ENCODE data around the gene PRPSAP1. TPM values are rescaled to one million over a fixed set of nuclear protein-coding genes. Genes with fewer than 3 reads are reported as not detected.
"Not testable (repeated sequence)": the region's sequence is repeated elsewhere in the genome, so short reads cannot be mapped to it uniquely, and the experiment has no call there.

PRPSAP1 gene
- total RNA-seq, 1 experiment from 2014 or later: 42.6 TPM

DNA sequence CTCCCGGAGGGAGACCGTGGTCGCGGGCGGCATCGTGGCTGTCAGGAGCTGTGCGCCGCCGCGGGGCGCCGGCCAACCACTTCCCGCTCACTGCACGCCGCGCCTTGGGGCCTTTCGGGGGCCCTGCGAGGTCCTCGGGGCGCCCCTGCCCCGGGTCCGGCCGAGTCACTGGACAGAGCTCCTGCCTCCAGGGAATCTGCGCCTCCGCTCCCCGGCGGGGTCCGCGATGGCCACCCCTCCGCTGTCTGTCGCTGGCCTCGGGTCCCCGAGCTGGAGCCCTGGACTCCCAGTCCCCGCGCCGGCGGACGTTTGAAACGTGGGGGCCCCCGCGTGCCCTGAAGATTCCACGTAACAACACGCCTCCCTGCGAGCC, 45.8 kb downstream of the PRPSAP1 start, which contains the start of gene QRICH2:
Gene QRICH2 (minus strand): TSS at position 311 of the 373 bp plus-strand sequence. CDS start 278 bp downstream, at position 33.
- no TSS peak for BruUV-seq (replicated peaks)
- Mint-ChIP-seq H3K4me3 (ENCODE audit: low read depth, unreplicated experiment) (no peak within 1 kb of the TSS), H3K36me3 (ENCODE audit: insufficient read depth, unreplicated experiment) (peaks cover 21% of the 10 kb centered on the region)

DNA sequence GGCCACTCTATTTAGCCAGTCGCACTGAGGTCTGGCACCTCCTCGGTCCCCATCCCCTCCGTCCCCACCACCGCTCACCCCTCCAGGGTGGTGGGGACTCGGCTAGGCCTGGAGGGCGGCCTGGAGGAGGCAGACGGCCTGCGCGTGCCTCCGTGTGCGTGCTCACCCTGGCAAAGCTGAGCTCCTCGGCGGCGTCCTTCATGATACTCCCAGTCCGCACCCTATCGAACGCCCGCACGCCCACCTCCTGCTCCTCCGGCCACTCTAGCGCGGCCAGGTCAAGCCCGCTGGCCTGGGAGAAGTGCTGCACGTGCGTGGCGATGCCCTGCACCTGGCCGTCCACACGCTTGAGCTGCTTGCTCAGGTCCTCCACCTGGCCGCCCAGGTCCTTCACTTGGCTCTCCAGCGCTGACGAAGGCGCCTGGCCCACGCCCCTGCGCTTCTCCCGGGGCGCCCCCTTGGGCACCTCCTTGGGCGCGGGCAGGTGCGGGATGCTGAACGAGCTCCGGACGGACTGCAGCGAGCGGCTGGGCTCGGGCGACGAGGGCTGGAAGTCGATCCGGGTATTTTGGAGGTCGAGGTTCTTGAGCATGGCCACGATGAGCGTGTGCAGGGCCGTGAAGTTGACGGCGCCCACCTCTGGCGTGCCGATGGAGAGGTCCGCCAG, 46.3 kb downstream of the PRPSAP1 start:
- no peaks in the 10 kb centered on the region for H3K9me3 Mint-ChIP-seq (ENCODE audit: low read depth, unreplicated experiment)
- DNase-seq: no peak
- intact Hi-C loops (cut with micrococcal nuclease; ENCODE audit: unreplicated experiment): no loop called here
- TF ChIP-seq, protein P1, sequence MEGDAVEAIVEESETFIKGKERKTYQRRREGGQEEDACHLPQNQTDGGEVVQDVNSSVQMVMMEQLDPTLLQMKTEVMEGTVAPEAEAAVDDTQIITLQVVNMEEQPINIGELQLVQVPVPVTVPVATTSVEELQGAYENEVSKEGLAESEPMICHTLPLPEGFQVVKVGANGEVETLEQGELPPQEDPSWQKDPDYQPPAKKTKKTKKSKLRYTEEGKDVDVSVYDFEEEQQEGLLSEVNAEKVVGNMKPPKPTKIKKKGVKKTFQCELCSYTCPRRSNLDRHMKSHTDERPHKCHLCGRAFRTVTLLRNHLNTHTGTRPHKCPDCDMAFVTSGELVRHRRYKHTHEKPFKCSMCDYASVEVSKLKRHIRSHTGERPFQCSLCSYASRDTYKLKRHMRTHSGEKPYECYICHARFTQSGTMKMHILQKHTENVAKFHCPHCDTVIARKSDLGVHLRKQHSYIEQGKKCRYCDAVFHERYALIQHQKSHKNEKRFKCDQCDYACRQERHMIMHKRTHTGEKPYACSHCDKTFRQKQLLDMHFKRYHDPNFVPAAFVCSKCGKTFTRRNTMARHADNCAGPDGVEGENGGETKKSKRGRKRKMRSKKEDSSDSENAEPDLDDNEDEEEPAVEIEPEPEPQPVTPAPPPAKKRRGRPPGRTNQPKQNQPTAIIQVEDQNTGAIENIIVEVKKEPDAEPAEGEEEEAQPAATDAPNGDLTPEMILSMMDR (IDR thresholded peaks at IDR 0.05; ENCODE audit: unreplicated experiment): no peak
- no peak overlapping the region for H3K27ac Mint-ChIP-seq (ENCODE audit: unreplicated experiment)
- CTCF ChIA-PET: interaction anchor here (0.6 kb wide), 1 partner anchor 88 kb away, joined by 3 read pairs; no protein-coding TSS in a partner anchor
- peaks cover 21% of the 10 kb centered on the region for H3K36me3 Mint-ChIP-seq (ENCODE audit: insufficient read depth, unreplicated experiment)
- peaks cover 10% of the 10 kb centered on the region for H3K4me1 Mint-ChIP-seq (ENCODE audit: low read depth, unreplicated experiment)
- H3K4me3 Mint-ChIP-seq (ENCODE audit: low read depth, unreplicated experiment): no peak overlapping the region
- no peaks in the 10 kb centered on the region for H3K27me3 Mint-ChIP-seq (ENCODE audit: unreplicated experiment)
- BruUV-seq (replicated peaks): no TSS peak

More for the DNA sequence above, 45.8 kb downstream of the PRPSAP1 start, which contains the start of gene QRICH2:
- intact Hi-C loops (cut with micrococcal nuclease; ENCODE audit: unreplicated experiment): no loop called here
- CTCF ChIA-PET: interaction anchor here (0.6 kb wide), 1 partner anchor 88 kb away, joined by 3 read pairs; no protein-coding TSS in a partner anchor
- no peaks in the 10 kb centered on the region for H3K27me3 Mint-ChIP-seq (ENCODE audit: unreplicated experiment)
- peaks cover 7% of the 10 kb centered on the region for H3K4me1 Mint-ChIP-seq (ENCODE audit: low read depth, unreplicated experiment)
- no peaks in the 10 kb centered on the region for H3K9me3 Mint-ChIP-seq (ENCODE audit: low read depth, unreplicated experiment)
- no peak within 1 kb of the TSS for H3K27ac Mint-ChIP-seq (ENCODE audit: unreplicated experiment)
- TF ChIP-seq, protein P1 (IDR thresholded peaks at IDR 0.05; ENCODE audit: unreplicated experiment): no peak
- DNase-seq: no peak

DNA sequence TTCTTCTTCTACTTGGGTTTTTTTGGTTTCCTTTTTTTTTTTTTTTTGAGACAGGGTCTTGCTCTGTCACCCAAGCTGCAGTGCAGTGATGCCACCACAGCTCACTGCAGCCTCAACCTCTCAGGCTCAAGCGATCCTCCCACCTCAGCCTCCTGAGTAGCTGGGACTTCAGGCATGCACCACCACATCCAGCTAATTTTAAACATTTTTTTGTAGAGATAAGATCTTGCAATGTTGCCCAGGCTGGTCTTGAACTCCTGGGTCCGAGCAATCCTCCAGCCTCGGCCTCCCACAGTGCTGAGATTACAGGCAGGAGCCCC, 48.6 kb downstream of the PRPSAP1 start:
- intact Hi-C loops (cut with micrococcal nuclease; ENCODE audit: unreplicated experiment); H3K27me3 Mint-ChIP-seq (ENCODE audit: unreplicated experiment); H3K27ac Mint-ChIP-seq (ENCODE audit: unreplicated experiment); H3K9me3 Mint-ChIP-seq (ENCODE audit: low read depth, unreplicated experiment); DNase-seq; H3K4me3 Mint-ChIP-seq (ENCODE audit: low read depth, unreplicated experiment); H3K4me1 Mint-ChIP-seq (ENCODE audit: low read depth, unreplicated experiment); BruUV-seq (replicated peaks): not testable (repeated sequence)
- peaks cover 16% of the 10 kb centered on the region for H3K36me3 Mint-ChIP-seq (ENCODE audit: insufficient read depth, unreplicated experiment)
- CTCF ChIA-PET: interaction anchor here (0.5 to 1.5 kb wide), 3 partner anchors 25 to 93 kb away, joined by 3 to 5 read pairs (median 3); no protein-coding TSS in a partner anchor

DNA sequence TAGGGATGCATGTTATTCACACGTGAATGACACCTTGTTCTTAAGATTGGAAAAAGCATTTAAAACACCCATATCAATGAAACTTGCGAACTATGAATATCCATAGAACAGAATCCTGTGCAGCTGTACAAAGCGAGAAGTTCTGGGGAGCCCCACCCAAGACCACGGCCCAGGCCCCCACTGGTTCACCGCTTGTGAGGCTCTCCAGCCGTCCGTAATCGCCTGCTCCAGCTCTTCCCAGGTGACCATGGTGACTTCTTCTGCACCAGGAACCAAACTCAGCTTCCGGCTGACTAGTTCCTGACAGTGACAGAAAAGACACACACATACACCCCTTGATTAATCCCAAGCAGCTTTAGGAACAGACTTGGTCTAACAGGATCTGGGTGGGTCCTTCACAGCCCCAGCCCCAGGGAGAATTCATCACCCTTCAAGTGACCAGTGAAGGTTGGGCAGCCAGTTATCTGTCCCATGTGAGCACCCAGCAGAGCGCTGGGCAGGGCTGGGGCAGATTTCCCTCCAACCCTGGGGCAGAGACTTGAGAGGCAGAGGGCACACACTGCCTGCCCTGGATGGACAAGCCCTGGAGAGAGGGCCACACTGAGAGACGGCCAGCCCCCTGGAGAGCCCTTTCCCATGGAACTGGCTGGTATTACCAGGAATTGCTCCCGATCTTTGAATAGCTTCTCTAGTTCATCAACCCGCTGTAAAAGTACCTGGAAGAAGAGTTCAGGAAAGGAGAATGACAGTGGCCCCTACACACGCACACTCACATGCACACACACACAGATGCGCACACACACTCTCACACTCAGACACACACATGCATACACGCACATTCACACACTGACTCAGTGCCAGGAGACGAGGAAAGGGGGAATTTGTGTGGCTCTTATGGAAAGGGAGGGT, 49.2 kb downstream of the PRPSAP1 start:
- CTCF ChIA-PET: interaction anchor here (0.5 to 1.5 kb wide), 4 partner anchors 26 to 94 kb away, joined by 3 to 8 read pairs (median 4); no protein-coding TSS in a partner anchor
- TF ChIP-seq, protein P1 (IDR thresholded peaks at IDR 0.05; ENCODE audit: unreplicated experiment): no peak
- Mint-ChIP-seq H3K36me3 (ENCODE audit: insufficient read depth, unreplicated experiment) (peaks cover 11% of the 10 kb centered on the region), H3K27ac (ENCODE audit: unreplicated experiment) (no peak overlapping the region), H3K4me1 (ENCODE audit: low read depth, unreplicated experiment) (peaks cover 10% of the 10 kb centered on the region), H3K4me3 (ENCODE audit: low read depth, unreplicated experiment) (no peak overlapping the region), H3K9me3 (ENCODE audit: low read depth, unreplicated experiment) (no peaks in the 10 kb centered on the region), H3K27me3 (ENCODE audit: unreplicated experiment) (no peaks in the 10 kb centered on the region)
- intact Hi-C loops (cut with micrococcal nuclease; ENCODE audit: unreplicated experiment): loop anchor here (5.0 kb wide), 1 partner anchor 93 kb away; no protein-coding TSS in a partner anchor
- BruUV-seq (replicated peaks): no TSS peak
- no peak for DNase-seq
